ENCODE measurements around the gene SSBP1.
"Not testable (repeated sequence)": the region's sequence is repeated elsewhere in the genome, so short reads cannot be mapped to it uniquely, and the experiment has no call there.

Gene SSBP1

DNA sequence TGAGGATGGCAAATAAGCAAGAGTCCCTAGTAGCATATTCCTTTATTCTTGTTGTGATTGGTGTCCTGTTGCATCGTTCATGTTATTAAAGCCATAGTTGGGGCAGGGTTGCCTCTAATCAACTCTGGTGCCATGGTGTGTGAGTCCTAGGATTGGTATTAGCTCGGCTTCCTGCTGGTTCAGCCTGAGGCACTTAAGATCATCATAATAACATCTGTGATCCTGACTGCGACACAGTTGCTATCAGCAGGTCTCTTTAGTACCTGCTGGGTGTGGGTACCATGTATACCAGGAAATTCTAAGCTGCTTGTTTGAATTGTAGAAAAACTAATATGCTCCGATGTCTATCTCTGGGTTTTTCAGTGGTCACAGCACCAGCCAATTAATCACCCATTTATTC lies 28.4 kb upstream of the SSBP1 start:
- DNase-seq (ENCODE audit: low spot score): no peak

- no peak for DNase-seq (ENCODE audit: low spot score)
Measured at GRCh38 chr7:141710301-141710700, 27.9 kb upstream of the SSBP1 start.

GRCh38 chr7:141712603-141713255 lies 25.4 kb upstream of the SSBP1 start:
- DNase-seq (ENCODE audit: low spot score): no peak

- DNase-seq (ENCODE audit: low spot score): no peak
Measured at GRCh38 chr7:141713890-141714289, 24.3 kb upstream of the SSBP1 start.

GRCh38 chr7:141714571-141714970 lies 23.6 kb upstream of the SSBP1 start:
- no peak for DNase-seq (ENCODE audit: low spot score)

DNA sequence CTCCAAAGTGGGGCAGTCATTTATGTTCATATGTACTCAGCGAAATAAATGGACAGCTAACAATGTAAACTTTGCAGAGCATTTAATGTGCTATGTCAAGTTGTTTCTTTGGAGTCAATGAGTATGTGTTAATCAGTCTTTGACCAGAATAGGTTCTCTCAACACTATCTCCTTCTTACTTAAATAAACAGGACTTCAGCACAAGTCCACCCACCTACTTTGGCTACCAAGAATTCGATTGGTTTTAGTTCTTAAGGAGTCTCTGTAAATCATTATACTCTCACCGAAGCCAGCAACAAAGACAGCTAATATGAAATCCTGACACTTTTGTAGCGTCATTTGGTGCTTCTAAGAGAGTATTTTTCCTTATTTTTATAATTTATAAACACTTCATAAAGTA lies 23.1 kb upstream of the SSBP1 start:
- no peak for DNase-seq (ENCODE audit: low spot score)

DNA sequence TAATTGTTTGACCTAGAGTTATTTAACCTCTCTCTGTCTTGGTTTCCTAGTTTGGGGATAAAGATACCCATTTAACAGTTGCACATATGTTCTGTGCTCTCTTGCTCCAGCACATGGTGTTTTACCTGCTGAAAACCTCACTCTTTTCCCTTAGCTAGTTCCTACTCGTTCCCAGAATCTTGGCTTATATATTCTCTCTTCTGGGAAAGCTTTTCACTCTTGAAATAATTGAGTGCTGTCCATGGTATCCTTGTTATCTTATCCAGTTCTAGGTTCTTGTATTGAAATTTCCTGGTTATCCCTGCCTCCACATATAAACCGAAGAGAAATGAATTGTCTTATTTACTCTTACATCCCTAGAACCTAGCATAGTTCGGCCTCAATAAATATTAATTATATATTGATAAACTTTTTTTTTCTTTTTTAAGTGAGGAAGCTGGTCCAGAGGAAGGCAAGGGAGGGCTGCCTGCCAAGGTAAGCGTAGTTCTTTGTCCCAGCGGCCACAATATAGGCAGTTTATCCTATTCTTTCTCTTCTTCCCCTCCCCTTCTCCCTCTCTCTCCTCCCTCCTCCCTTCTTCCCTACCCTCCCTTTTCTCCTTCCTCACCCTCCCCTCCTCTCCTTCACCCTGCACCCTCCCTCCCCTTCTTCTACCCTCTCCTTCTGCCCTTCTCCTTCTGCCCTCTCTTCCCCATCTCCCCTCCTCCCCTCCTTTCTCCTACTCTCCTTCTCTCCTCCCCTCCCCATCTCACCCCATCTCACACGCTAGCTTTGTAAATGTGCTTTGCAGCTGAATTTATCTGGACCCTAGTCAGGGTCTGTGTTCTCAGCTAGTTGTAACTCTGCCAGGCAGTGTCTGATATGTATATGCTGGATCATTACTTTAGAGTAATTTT lies 22.1 kb upstream of the SSBP1 start:
- DNase-seq (ENCODE audit: low spot score): no peak

DNA sequence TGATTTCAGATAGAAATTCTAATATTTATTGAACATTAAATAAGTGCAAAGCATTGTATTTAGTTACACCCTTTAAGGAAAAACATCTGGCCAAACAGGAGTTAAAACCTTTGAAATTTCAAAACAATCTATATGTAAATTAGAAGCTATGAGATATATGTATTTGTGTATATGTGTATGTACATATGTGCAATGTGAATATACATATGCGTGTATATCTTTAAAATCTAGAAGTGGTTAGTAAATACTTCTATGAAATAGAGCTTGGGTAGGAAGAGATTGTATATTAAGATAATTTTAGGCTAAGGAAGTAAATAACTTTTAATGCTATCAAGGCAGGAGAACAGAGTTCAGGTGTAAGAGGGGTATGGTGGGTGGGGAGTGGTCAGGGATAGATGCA lies 20.7 kb upstream of the SSBP1 start:
- no peak for DNase-seq (ENCODE audit: low spot score)

GRCh38 chr7:141722529-141722928 lies 15.6 kb upstream of the SSBP1 start:
- DNase-seq (ENCODE audit: low spot score): no peak

DNA sequence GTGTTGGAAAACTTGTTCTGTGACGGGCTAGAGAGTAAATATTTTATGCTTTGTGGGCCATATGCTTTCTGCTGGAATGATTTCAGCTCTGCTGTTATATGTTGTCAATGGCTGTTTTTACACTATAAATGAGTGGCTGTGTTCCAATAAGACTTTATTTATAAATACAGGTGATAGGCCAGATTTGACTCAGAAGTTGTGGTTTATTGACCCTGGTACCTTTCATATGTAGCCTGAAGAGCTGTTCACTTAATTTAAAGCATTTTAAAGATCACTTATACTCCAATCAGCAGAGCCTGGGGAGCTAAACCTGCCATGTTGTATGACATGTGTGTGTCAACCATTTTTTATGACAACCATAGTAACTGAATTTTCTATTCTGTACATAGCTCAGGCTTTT lies 9.1 kb upstream of the SSBP1 start:
- no peak for DNase-seq (ENCODE audit: low spot score)

- no peak for DNase-seq (ENCODE audit: low spot score)
Measured at GRCh38 chr7:141731476-141732149, 6.5 kb upstream of the SSBP1 start.

DNA sequence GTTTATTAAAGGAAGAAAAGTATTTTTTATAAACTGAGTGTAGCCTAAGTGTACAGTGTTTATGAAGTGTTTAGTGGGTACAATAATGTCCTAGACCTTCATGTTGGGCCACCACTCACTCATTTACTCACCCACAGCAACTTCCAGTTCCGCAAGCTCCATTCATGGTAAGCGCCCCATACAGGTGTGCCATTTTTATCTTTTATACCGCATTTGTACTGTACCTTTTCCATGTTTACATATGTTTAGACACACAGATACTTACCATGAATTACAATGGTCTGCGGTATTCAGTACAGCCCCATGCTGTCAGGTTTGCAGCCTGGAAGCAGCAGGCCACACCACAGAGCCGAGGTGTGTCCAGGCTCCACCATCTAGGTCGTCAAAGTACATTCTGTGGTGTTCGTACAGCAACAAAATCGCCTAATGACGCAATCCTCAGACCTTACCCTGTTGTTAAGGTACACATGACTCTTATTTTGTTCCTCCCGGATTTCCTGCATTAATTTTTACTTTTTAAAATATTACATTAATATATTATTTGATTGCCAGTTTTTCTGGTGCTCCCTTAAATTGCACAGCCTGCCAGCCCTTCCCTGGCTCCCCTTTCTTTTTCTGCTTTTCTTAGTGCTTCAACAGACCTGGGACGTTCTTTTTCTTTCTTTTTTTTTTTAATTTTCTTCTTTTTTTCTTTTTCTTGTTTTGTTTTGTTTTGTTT lies 881 bp upstream of the SSBP1 start:
- peak; percentile 12 for DNase-seq (ENCODE audit: low spot score)

DNA sequence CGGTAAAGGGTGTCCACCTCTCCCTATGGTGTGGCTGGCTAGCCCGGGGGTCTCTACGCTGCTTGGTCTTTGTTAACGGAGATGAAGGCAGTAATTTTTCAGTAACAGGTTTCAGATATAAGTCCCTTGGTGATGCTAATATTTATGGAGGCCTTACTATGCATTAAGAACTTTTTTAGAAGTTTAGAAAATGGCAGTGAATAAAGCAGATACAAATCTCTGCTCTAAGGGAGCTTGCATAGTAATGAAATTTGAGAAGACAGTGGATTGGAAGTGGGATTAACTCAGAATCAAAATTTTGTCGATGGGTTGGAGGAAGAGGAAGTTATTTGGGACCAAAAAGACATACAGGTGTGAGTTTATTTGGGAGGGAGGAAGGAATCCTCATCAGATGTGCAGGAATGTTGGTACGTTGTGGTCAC lies 445 bp downstream of the SSBP1 start:
- DNase-seq (ENCODE audit: low spot score): no peak

GRCh38 chr7:141739250-141739649 lies 1.1 kb downstream of the SSBP1 start:
- no peak for DNase-seq (ENCODE audit: low spot score)

GRCh38 chr7:141742229-141742628 lies 4.1 kb downstream of the SSBP1 start:
- DNase-seq (ENCODE audit: low spot score): no peak

- no peak for DNase-seq (ENCODE audit: low spot score)
Measured at GRCh38 chr7:141744131-141744530, 6.0 kb downstream of the SSBP1 start.

DNA sequence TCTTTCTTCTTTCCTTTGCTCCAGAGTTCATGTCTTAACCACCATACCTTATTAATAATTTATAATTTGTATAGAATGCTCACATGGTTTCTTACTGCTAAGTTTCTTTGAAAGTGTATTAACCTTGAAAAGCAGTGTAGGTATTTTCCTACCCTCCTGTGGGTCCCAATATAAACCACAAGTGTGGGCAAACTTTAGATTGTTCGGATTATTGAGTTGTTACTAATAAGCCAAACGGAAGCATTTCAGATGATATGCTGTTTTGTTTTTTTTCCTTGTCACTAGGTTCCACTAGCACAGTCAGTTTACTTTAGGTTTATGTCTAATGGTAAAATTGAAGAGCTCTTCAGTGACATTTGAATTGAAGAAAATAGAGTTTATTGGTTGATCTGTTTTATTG lies 10.2 kb downstream of the SSBP1 start:
- DNase-seq (ENCODE audit: low spot score): no peak

- not testable (repeated sequence) for DNase-seq (ENCODE audit: low spot score)
Measured at GRCh38 chr7:141751904-141752303, 13.7 kb downstream of the SSBP1 start.

- no peak for DNase-seq (ENCODE audit: low spot score)
Measured at GRCh38 chr7:141752634-141753033, 14.5 kb downstream of the SSBP1 start.

- no peak for DNase-seq (ENCODE audit: low spot score)
Measured at GRCh38 chr7:141754939-141755338, 16.8 kb downstream of the SSBP1 start.

- DNase-seq (ENCODE audit: low spot score): no peak
Measured at GRCh38 chr7:141763797-141764196, 25.6 kb downstream of the SSBP1 start, which contains the start of gene TAS2R3. Gene TAS2R3 (plus strand): TSS chr7:141764097. CDS start chr7:141764159, 62 bp downstream.

DNA sequence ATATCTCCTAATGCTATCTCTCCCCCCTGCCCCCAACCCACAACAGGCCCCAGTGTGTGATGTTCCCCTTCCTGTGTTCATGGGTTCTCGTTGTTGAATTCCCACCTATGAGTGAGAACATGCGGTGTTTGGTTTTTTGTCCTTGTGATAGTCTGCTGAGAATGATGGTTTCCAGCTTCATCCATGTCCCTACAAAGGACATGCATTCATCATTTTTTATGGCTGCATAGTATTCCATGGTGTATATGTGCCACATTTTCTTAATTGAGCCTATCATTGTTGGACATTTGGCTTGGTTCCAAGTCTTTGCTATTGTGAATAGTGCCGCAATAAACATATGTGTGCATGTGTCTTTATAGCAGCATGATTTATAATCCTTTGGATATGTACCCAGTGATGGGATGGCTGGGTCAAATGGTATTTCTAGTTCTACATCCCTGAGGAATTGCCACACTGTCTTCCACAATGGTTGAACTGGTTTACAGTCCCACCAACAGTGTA lies 32.0 kb downstream of the SSBP1 start:
- not testable (repeated sequence) for DNase-seq (ENCODE audit: low spot score)

Measured in HuH-7.5 (cell line).